Stimulated activated CD8-positive, alpha-beta memory T cell treated with anti-CD3 and anti-CD28 coated beads, Interleukin-4, amount 100 ng/mL, for 4 hours (primary cell): Measurements from ENCODE around the gene AGO1.

ENCODE experiments used
- DNase-seq, 2 donors: peaks; one replicate each; pipeline ENCODE4 v3.0.0-alpha.2; 2020; ENCODE audit warnings: low read depth in 2 of 2, low spot score in 1 of 2

The AGO1 gene

GRCh38 chr1:35882945-35883634 lies at the start of gene AGO1:
TSS of gene AGO1 (plus strand) at chr1:35883209. CDS start at chr1:35883422, 213 bp downstream.
- DNase-seq = peak; percentile 94 to 95

- DNase-seq = no peak
Measured at GRCh38 chr1:35833395-35833794, 49.6 kb upstream of the AGO1 start.

GRCh38 chr1:35834218-35834617 lies 48.8 kb upstream of the AGO1 start:
- no peak for DNase-seq

- no peak for DNase-seq
Measured at GRCh38 chr1:35835398-35835797, 47.6 kb upstream of the AGO1 start.

- DNase-seq = no peak
Measured at GRCh38 chr1:35836734-35837133, 46.3 kb upstream of the AGO1 start.

- DNase-seq = no peak
Measured at GRCh38 chr1:35838693-35839245, 44.2 kb upstream of the AGO1 start.

- no peak for DNase-seq
Measured at GRCh38 chr1:35844826-35845225, 38.2 kb upstream of the AGO1 start.

GRCh38 chr1:35845766-35846165 lies 37.2 kb upstream of the AGO1 start:
- DNase-seq = no peak

- no peak for DNase-seq
Measured at GRCh38 chr1:35847935-35848565, 35.0 kb upstream of the AGO1 start.

- DNase-seq = no peak
Measured at GRCh38 chr1:35850051-35850450, 33.0 kb upstream of the AGO1 start.

GRCh38 chr1:35850716-35851115 lies 32.3 kb upstream of the AGO1 start:
- no peak for DNase-seq

- DNase-seq = no peak
Measured at GRCh38 chr1:35851132-35851869, 31.7 kb upstream of the AGO1 start.

GRCh38 chr1:35852241-35852640 lies 30.8 kb upstream of the AGO1 start:
- DNase-seq = no peak

- no peak for DNase-seq
Measured at GRCh38 chr1:35854989-35855700, 27.9 kb upstream of the AGO1 start.

- no peak for DNase-seq
Measured at GRCh38 chr1:35856964-35857363, 26.0 kb upstream of the AGO1 start.

GRCh38 chr1:35857830-35858229 lies 25.2 kb upstream of the AGO1 start:
- DNase-seq = no peak

GRCh38 chr1:35860696-35861095 lies 22.3 kb upstream of the AGO1 start:
- no peak for DNase-seq

- DNase-seq = no peak
Measured at GRCh38 chr1:35863136-35863535, 19.9 kb upstream of the AGO1 start.

GRCh38 chr1:35863881-35864625 lies 19.0 kb upstream of the AGO1 start:
- no peak for DNase-seq

GRCh38 chr1:35864813-35865212 lies 18.2 kb upstream of the AGO1 start:
- no peak for DNase-seq

- no peak for DNase-seq
Measured at GRCh38 chr1:35866991-35867390, 16.0 kb upstream of the AGO1 start.
